Liver (tissue), 3 donors: Measurements from ENCODE around the gene RPAP2.

Experiments used
- CTCF ChIP-seq: fragments of 150-350 bp; IDR thresholded peaks from 2 replicates; pipeline ENCODE4 v1.5.1; 2017; ENCODE audit warnings: improper control_type of control experiment, low read depth, low read length; ENCODE audit not compliant: missing input control
- FOXA1 ChIP-seq: IDR thresholded peaks from 2 replicates; pipeline ENCODE4 v1.6.1; 2016; ENCODE audit warnings: antibody characterized with exemption
- GABPA ChIP-seq, 2 donors: IDR thresholded peaks in 1 of 2; conservative IDR thresholded peaks in 1 of 2; 2 replicates each; pipeline ENCODE4 v1.6.1; 2016; ENCODE audit warnings: antibody characterized with exemption in 2 of 2, mild to moderate bottlenecking in 1 of 2, moderate library complexity in 1 of 2
- JUND ChIP-seq, 2 donors: IDR thresholded peaks; 2 replicates each; pipeline ENCODE4 v1.6.1; 2016; ENCODE audit warnings: antibody characterized with exemption in 2 of 2
- RAD21 ChIP-seq, 2 donors: IDR thresholded peaks; 2 replicates each; pipeline ENCODE4 v1.6.1; 2016; ENCODE audit warnings: antibody characterized with exemption in 2 of 2, mild to moderate bottlenecking in 2 of 2
- REST ChIP-seq: IDR thresholded peaks from 2 replicates; pipeline ENCODE4 v1.6.1; 2016; ENCODE audit warnings: antibody characterized with exemption, mild to moderate bottlenecking
- RXRA ChIP-seq, 2 donors: IDR thresholded peaks; 2 replicates each; pipeline ENCODE4 v1.6.1; 2017 to 2018; ENCODE audit warnings: antibody characterized with exemption in 2 of 2, mild to moderate bottlenecking in 1 of 2
- SP1 ChIP-seq: IDR thresholded peaks from 2 replicates; pipeline ENCODE4 v1.6.1; 2018; ENCODE audit warnings: antibody characterized with exemption, mild to moderate bottlenecking
- TAF1 ChIP-seq: conservative IDR thresholded peaks from 2 replicates; pipeline ENCODE4 v1.6.1; 2016; ENCODE audit warnings: antibody characterized with exemption, mild to moderate bottlenecking
- YY1 ChIP-seq: IDR thresholded peaks from 2 replicates; pipeline ENCODE4 v1.6.1; 2016; ENCODE audit warnings: antibody characterized with exemption, mild to moderate bottlenecking
- TF ChIP-seq, protein P1 (sequence below): IDR thresholded peaks from 2 replicates; pipeline ENCODE4 v1.6.1; 2016; ENCODE audit warnings: antibody characterized with exemption
- TF ChIP-seq, protein P2 (sequence below): IDR thresholded peaks from 2 replicates; pipeline ENCODE4 v1.6.1; 2016; ENCODE audit warnings: antibody characterized with exemption
- donor health status: healthy.
- donor health status: healthy.

- TF ChIP-seq CTCF = no peak
- TF ChIP-seq, protein P1, sequence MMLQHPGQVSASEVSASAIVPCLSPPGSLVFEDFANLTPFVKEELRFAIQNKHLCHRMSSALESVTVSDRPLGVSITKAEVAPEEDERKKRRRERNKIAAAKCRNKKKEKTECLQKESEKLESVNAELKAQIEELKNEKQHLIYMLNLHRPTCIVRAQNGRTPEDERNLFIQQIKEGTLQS = no peak
- no peak for TF ChIP-seq RXRA (IDR thresholded peaks at IDR 0.05)
- no peak for TF ChIP-seq REST
- TF ChIP-seq YY1 = no peak
- TF ChIP-seq, protein P2, sequence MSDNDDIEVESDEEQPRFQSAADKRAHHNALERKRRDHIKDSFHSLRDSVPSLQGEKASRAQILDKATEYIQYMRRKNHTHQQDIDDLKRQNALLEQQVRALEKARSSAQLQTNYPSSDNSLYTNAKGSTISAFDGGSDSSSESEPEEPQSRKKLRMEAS = no peak
- TF ChIP-seq TAF1 = no peak
- TF ChIP-seq GABPA (IDR thresholded peaks at IDR 0.05 in 1 of 2, conservative IDR thresholded peaks at IDR 0.05 in 1 of 2) = no peak
- TF ChIP-seq SP1 = no peak
- TF ChIP-seq FOXA1 = no peak
- no peak for TF ChIP-seq RAD21 (IDR thresholded peaks at IDR 0.05)
- TF ChIP-seq JUND (IDR thresholded peaks at IDR 0.05) = no peak
Observed at GRCh38 chr1:92324784-92325183, 25.9 kb downstream of the RPAP2 start.
